IPS-NIHi7 (cell line): Measurements from ENCODE around the gene DDI2.
"Not testable (repeated sequence)": the region's sequence is repeated elsewhere in the genome, so short reads cannot be mapped to it uniquely, and the experiment has no call there.

Experiments used
- DNase-seq: peaks from one replicate; pipeline ENCODE4 v3.0.0; 2012; ENCODE audit warnings: mixed read lengths; ENCODE audit errors: extremely low spot score

Gene DDI2

DNA sequence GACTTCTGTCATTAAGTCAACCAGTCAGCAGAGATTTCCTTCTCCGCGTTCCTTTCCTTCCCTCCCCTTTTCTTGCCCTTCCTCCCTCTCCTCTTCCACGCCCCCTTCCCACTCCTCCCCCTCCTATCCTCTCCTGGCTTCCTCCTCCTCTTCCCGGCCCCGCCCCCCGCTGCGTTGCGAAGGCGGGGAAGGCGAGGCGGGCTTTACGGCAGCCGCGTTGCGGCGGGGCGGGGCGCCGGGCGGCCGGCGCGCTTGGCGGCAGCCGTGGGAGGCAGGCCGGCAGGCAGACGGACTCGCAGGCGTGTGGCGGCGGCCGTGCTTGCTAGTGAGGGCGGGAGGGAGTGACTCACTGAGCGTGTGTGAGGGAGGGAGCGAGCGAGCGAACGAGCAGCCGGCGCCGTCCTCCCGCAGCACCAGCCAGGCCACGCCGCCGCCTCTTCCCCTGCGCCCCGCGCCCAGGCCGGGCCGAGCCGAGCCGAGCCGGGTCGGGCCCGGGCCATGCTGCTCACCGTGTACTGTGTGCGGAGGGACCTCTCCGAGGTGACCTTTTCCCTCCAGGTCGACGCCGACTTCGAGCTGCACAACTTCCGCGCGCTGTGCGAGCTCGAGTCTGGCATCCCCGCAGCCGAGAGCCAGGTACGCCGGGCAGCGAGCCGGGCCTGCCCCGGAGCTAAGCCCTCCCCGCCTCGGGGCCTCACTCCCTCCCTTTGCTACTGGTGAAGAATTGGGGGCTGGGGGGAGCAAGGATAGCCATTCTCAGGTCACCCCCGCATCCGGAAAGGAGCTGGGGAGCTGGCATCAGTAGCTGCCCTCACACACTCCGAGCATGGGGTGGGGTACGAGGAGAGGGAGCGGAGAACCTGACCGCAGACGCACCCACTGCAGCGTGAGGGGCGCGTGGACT is at the start of gene DDI2:
Gene DDI2 (plus strand): TSS at position 286 of the 904 bp plus-strand sequence. CDS start 213 bp downstream, at position 499.
- DNase-seq, result peak; percentile 95

DNA sequence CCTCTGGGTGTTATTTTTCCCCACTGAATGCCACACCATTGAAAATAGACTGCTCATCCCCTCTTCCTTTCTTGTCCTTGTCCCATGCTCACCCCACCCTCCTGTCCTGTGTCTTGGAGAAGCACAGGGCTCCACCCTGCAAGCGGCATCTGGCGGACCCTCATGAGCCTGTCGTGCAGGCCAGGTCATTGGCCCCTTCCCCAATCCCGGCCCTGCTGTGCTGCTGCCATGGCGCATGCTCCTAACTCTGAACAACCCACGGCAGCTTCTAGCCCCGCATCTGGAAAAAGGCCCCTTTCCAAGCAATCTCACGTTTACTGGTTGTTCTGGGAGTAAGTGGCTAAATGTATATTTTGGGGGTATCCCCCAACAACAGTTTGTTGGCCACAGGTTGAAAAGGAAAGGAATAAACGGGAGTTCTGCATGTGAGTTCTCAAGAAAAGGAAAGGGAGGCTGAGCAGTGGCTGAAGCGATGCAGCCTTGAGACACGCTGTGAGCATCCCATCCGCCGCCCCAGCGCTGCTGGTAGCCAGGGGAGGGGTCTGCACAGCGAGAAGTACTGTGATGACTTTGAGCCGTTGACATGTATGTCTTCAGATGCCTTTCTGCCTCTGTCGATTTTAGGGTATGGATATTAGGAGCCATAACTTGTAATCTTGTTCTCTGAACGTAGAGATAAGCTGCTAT is 48.7 kb upstream of the DDI2 start:
- DNase-seq, result no peak

DNA sequence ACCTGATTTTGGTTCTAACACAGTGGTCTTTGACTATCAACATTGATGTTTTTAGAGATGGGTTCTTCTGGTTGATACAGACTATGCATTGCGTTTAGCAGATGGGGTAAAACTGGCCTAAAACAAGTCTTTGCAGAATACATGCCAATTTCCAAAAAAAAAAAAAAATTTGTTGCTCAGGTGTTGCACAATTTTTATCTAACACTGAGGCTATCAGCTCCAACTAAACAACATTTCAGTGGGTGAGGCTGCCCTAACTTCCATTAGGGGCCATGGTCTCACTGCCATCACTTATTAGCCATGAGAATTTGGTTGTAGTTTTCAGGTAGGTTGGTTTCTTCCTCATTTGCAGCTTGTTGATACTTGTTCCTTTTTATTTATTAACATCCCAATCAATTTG is 46.4 kb upstream of the DDI2 start:
- no peak for DNase-seq

DNA sequence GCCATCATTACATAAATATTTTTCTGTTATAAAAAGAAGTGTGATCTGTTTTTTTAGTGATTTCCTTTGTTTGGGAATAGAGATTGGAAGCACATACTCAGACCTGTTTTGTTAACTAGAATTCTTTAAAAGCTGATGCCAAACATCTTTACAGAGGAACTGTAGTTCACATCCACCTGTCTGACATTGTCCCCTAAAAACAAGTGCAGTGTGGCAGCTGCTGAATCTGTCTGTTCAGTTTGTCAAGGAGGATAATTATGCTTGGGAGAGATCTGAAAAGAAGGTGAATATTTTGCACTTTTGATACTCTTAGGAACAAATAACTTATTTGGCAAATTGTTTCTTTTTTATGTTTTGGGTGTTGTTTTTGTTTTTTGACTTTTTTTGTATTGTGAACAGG is 46.0 kb upstream of the DDI2 start:
- no peak for DNase-seq

DNA sequence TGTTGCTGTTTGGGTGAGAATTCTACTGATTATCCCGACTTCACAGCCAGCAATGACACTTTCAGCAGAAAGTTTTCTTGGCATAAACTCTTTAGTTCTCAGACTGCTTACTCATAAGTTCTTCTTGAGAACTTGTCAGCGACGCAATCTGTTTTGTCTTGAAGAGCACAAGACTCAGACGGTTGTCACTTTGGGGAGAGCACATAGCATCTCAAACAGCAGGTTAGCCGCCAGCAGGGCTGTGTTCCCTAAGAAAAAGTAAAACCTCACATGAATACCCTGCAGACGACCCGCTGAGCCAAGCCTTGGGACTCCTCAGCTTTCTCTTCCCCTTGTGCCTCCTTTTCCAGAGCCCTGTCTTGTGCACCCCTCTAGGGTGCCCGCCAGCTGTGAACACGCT is 43.8 kb upstream of the DDI2 start:
- DNase-seq, result no peak

DNA sequence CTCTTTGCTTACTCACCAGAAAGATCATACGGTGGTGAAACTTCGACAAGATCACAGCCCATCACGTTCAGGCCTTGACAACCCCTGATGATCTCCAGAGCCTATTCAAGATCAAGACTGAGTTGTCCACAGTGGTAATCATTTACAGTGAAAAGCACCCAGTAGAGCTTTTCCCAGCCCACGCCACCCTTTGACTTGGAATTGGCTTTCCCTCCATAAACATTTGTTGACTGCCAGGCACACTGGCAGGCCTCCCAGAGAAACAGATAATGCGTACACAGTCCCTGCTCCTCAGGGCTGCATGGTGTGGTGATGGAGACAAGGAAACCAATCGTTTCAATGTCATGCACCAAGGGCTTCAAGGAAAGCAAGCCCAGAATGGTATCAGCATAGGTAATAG is 42.5 kb upstream of the DDI2 start:
- DNase-seq, result no peak

DNA sequence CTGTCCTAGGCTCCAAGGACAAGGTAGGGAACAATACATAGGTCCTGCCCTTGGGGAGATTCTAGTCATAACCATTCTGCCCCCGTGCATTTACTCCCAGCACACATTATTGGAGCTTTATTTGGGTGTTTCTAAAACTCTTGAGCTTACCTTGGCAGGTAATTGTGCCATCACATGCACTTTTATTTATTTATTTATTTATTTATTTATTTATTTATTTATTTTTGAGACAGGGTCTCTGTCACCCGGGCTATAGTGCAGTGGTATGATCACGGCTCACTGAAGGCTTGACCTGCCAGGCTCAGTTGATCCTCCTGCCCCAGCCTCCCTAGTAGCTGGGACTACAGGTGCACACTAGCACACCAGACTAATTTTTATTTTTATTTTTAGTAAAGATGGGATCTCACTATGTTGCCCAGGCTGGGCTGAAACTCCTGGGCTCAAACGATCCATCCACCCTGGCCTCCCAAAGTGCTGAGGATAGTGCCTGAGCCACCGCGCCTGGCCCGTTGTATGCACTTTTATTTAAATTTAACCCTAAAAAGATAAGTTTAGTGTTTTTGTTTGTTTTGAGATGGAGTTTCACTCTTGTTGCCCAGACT is 41.6 kb upstream of the DDI2 start:
- no peak for DNase-seq

DNA sequence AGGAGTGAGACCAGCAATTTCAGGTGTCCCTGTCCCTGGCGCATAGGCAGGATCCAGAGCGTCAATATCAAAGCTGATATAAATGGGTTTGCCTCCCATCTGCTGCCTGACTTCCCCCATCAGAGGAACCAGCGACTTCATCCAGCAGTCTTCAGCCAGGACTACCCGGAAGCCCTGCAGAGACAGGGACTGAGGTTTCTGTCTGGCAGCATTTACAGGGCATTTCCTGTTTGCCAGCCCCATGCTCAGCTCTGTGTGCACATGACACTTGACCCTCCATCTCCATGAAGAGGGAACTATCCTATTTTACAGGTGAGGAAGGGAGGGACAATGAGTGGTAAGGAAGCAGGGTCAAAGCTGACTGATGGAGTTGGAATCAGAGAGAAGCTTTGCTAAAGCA is 39.6 kb upstream of the DDI2 start:
- DNase-seq, result no peak

DNA sequence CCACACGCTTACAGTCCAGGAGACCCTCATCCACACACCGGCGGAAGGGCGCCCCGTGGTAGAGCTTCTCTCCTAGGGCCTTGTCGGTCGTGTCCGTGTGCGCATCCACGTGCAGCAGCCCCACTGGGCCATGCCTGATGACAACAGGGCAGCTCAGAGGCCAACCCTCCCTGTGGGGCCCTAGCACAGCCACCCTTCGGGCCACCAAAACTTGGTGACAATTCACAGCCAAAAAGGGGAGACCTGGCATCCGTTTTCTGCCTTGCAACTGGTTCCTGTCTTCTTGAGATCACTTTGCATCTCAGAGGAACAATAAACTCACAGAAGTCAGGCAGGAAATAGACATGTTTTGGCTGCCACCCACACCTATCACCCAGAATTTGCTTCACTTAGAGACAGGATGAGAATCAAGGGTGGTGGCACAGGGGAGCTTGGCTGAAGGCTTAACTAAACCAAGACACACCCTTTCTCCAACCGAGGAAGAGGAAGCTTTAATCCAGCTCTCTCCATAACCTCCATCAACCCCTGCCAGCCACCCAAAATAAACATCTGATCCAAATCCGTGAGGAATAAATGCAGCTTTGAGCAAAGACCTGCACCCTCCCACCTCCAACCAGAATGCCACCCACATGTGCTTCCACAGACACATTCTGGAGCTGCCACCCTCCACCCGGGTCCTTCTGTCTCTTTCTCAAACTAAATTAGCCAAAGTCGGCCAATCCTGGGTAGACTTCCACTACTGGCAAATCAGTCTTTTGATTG is 38.2 kb upstream of the DDI2 start:
- DNase-seq, result no peak

DNA sequence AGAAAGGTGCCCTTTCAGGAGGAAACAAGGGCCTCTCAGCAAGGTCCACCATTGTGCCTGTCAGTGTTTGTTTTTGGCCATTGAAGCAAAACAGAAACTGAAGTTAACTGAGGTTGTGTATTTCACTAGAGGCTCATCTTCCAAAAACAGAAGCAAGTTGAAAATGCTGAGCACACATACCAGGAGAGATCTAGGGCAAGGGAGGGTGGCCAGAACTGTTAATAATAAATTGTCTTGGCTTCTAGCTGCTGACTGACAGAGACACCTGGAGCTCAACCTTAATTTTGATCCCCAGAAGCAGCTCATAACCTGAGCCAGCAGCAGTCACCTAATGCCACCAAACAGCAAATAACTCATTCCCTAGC is 37.6 kb upstream of the DDI2 start:
- no peak for DNase-seq

DNA sequence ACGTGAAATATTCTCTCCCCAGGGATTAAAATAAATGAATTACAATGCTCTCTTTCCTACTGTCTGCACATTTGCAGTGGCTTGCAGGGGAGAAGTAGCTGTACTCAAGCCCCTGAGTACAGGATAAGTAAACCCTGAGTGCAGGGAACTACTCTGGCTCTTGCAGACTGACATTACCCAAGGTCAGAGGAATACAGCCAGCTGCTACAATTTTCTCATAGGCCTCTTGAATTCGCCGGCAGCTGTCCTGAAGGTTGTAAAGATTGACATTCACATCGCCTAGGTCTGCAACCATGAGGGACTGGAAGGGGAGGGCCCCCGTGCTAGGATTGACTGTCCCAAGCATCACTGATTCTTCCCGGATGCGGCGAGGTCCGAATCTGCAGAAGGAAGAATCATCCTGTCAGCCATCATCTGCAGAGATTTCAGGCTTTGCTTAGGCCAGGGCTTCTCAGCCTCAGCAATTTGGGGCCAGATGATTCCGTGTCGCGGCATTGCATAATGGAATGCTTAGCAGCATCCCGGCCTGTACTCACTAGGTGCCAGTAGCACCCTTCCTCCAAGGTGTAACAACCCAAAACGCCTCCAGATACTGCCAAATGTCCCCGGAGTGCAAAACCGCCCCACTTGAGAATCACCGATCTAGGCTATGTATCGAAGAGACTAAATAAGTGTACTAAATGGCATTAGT is 34.1 kb upstream of the DDI2 start:
- no peak for DNase-seq

DNA sequence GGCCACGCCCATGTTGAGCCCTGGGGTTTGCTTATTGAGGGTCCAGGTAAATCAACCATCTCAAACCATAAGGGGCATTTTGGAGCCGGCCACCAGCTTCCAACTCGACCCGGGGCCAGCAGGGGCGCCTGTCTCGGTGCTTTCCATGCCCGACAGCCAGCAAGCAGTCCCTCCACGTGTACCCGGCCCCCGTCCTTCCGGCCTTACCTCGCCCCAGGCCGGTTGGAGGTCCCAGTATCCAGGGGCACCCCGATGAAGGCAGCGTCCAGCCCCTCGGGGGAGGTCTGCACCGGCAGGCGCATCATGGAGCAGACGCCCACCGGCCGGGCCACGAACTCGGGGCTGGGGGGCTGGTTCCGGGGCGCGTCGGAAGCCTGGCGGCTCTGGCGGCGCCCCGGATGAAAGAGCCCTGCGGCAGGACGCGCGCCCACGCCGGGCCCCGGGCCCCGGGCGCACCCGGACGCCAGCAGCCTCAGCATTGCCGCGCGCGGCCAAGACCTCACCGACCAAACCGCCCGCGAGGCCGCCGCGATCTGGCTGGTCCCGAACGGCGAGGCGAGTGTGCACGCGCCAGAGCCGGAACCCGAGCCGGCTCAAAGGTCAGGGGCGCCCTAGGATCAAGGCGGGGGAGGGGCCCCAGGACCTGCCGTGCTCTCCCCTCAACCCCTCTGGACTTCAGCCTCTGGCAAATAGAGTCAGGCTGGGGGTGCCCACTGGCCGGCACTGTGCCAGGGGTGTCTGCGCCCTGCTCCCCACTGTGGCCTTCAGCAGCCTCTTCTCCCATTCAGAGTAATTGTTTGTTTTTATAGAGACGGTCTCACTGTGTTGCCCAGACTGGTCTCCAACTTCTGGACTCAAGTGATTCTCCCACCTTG is 32.5 kb upstream of the DDI2 start, which contains the start of gene AGMAT:
Gene AGMAT (minus strand): TSS at position 563 of the 875 bp plus-strand sequence. CDS start 84 bp downstream, at position 479.
- peak; percentile 92 for DNase-seq

DNA sequence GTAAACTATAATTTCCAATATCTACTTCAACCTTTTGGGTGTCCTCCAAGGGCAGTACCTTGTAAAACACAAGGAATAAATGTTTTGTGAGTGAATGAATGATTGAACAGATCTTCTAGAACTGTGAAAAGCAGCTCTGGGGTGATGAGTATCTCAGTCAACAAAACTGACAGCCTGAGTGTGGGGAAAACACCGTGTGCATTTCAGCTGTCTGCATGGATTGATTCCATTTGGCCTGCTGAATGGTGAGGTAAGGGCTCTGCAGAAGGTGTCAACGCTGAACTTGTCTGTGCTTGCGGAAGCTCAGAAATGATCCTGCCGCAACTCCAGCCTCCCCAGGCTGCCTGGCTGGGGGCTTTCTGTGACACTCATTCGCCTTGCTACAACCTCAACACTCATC is 25.0 kb upstream of the DDI2 start:
- no peak for DNase-seq

DNA sequence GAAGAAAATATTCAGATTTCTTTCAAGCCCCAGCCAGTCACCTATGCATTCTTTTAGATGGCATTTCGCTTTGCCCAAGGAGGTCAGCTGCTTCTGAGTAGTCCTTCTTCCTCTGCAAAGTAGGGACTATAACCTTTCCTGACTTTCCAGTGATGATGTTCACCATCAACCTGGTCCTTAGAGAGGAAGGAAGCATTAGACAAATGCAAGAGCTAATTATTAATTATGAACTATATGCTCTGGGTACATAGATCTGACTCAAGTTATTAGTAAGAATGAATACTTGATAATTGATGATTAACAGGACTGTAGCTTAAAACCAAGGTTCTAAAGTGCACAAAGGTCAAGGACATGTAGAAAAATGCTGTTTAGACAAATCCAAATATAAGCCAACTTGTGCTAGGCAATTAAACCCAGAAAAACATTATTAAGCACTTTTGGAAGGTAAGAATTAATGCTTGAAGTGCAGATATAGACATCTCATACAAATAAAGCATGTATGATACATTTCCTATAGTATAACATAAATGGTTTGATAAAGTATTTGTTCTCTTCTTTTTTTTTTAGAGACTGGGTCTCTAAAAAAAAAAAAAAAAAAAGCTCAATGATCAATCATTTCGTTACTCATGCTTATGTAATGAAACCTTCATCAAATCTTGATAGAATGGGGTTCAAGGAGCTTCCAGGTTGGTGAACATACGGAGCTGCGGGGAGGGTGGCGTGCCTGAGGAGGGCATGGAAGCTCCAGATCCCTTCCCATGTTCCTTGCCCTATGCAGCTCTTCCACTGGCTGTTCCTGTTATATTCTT is 21.2 kb upstream of the DDI2 start:
- no peak for DNase-seq

DNA sequence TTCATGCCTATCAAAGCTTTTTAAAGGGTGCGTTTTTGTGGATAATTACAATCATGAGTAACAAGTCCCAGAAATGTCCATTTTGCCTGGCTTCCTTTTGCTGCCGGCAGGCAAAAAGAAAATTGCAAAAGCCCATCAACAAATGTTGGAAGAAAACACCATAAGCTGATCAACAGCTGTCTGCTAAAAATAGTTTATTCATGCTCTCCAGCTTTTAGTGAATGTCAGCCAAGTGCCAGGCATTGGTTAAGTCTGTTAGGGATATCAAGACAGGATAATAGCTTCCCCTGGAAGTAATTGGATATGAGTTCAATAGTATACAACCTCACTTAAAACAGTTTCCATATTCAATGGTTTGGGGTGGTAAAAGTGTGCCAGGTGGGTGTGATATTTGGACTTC is 18.8 kb upstream of the DDI2 start:
- DNase-seq, result no peak

DNA sequence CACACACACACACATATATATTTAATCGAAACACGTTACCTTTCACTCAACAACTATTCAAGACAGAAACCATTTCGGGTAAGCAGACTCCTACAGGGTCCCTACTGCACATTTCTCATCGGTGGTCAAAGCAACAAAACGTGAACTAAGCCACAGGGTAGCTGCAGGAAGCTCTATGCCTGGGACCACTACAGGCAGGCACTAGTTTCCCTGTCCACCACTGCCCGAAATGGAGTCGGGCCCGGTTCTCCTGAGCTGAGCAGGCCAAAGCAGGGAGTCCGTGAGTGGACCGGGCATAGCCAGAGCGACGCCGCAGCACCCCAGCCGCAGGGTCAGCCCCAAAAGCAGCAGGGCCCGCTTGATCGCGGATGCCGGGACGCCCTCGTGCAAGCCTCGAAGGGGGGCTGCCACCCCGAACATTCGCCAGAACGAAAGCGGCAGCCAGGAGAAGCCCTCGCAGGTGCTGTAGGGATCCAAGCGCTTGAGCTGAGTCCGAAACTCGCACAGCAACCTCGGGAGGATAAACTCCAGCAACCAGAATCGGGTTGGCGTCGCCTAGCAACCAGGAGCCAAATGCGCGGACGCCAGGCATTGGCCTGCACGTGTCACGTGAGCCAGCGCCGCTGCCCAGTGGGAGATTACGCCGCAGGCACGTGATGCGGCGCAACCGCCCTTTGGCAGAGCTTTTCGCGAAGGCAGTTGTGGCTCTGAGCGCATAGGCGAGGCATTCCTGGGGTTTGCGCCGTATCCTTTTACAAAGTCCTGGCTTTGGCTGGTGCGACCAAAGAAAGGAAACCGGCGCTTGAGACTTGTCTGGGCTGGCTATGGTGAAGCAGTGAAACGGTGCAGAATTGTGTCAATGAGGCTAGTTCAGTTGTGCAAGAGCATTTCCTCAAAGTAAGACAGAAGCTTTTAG is 13.9 kb upstream of the DDI2 start:
- DNase-seq, result peak; percentile 97

DNA sequence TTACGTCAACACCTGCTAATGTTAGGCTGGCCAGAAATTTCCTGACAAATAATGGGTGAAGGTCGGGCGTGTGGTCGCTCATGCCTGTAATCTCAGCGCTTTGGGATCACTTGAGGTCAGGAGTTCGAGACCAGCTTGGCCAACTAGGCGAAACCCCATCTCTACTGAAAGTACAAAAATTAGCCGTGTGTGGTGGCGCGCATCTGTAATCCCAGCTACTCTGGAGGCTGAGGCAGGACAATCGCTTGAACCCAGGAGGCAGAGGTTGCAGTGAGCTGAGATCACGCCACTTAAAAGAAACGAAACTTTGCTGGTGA is 13.3 kb upstream of the DDI2 start:
- DNase-seq, result not testable (repeated sequence)

DNA sequence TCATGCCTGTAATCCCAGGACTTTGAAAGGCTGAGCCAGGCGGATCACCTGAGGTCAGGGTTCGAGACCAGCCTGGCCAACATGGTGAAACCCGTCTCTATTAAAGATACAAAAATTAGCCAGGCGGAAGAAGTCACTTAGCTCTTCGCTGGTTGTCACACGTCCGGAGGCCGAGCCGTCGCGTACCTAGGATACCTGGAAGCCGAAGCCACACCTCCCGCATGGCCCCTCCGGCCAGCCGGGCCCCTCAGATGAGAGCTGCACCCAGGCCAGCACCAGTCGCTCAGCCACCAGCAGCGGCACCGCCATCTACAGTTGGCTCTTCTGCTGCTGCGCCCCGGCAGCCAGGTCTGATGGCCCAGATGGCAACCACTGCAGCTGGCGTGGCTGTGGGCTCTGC is 12.9 kb upstream of the DDI2 start:
- DNase-seq, result not testable (repeated sequence)
